AG09319 (cell line): ENCODE results near the gene SCYL2.
"Not testable (repeated sequence)": the region's sequence is repeated elsewhere in the genome, so short reads cannot be mapped to it uniquely, and the experiment has no call there.

Experiments
- DNase-seq: peaks from one replicate; pipeline ENCODE4 v3.0.0-alpha.2; 2010; ENCODE audit warnings: low read depth; ENCODE audit errors: extremely low read depth
- TF ChIP-seq, protein P1 (sequence below): IDR thresholded peaks from 2 replicates; pipeline ENCODE4 v1.5.1; 2011; ENCODE audit warnings: low read depth, mild to moderate bottlenecking, inconsistent platforms, low read length, moderate library complexity

The SCYL2 gene

GRCh38 chr12:100279607-100280244, 12.7 kb downstream of the SCYL2 start:
- TF ChIP-seq, protein P1, sequence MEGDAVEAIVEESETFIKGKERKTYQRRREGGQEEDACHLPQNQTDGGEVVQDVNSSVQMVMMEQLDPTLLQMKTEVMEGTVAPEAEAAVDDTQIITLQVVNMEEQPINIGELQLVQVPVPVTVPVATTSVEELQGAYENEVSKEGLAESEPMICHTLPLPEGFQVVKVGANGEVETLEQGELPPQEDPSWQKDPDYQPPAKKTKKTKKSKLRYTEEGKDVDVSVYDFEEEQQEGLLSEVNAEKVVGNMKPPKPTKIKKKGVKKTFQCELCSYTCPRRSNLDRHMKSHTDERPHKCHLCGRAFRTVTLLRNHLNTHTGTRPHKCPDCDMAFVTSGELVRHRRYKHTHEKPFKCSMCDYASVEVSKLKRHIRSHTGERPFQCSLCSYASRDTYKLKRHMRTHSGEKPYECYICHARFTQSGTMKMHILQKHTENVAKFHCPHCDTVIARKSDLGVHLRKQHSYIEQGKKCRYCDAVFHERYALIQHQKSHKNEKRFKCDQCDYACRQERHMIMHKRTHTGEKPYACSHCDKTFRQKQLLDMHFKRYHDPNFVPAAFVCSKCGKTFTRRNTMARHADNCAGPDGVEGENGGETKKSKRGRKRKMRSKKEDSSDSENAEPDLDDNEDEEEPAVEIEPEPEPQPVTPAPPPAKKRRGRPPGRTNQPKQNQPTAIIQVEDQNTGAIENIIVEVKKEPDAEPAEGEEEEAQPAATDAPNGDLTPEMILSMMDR: no peak
- no peak for DNase-seq

DNA sequence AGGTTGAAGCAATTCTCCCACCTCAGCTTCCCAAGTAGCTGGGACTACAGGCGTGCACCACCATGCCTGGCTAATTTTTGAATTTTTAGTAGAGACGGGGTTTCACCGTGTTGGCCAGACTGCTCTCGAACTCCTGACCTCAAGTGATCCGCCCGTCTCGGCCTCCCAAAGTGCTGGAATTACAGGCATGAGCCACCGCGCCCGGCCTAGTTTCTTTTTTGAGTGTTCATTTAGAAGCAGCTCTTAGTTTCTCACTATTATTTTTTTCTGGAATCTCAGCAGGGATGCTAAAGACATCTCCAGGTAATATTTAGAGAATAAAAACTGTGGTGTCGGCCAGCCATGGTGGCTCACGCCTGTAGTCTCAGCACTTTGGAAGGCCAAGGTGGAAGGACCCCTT, 17.6 kb downstream of the SCYL2 start:
- DNase-seq: not testable (repeated sequence)

- DNase-seq: no peak
- TF ChIP-seq, protein P1: no peak
Observed at GRCh38 chr12:100289038-100289437, 22.1 kb downstream of the SCYL2 start.

DNA sequence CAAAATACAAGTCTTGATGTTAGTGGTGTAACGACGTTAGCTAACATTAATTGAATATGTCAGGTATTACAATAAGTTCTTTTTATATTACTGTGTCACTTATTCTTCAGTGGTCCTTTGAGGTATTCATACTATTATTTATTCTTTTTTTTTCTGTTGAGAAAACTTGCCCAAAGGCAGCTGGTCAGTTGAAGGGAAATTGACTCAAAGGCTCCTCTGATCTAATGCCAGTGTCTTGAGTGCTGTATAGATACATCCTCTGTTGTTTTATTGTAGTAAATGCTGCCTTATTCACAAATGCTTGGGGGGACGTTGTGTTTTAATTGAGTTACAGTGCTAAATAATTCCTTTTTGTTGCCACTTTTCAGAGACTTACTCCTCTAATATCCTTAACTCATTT, 23.0 kb downstream of the SCYL2 start:
- DNase-seq: no peak
- TF ChIP-seq, protein P1: no peak

- no peak for DNase-seq
- TF ChIP-seq, protein P1: no peak
Observed at GRCh38 chr12:100293017-100293416, 26.0 kb downstream of the SCYL2 start.

DNA sequence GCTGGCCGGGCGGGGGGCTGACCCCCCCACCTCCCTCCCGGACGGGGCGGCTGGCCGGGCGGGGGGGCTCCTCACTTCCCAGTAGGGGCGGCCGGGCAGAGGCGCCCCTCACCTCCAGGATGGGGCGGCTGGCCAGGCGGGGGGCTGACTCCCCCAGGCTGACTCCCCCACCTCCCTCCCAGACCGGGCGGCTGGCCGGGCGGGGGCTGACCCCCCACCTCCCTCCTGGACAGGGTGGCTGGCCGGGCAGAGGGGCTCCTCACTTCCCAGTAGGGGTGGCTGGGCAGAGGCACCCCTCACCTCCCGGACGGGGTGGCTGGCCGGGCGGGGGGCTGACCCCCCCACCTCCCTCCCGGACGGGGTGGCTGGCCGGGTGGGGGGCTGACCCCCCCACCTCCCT, 27.4 kb downstream of the SCYL2 start:
- DNase-seq: not testable (repeated sequence)

DNA sequence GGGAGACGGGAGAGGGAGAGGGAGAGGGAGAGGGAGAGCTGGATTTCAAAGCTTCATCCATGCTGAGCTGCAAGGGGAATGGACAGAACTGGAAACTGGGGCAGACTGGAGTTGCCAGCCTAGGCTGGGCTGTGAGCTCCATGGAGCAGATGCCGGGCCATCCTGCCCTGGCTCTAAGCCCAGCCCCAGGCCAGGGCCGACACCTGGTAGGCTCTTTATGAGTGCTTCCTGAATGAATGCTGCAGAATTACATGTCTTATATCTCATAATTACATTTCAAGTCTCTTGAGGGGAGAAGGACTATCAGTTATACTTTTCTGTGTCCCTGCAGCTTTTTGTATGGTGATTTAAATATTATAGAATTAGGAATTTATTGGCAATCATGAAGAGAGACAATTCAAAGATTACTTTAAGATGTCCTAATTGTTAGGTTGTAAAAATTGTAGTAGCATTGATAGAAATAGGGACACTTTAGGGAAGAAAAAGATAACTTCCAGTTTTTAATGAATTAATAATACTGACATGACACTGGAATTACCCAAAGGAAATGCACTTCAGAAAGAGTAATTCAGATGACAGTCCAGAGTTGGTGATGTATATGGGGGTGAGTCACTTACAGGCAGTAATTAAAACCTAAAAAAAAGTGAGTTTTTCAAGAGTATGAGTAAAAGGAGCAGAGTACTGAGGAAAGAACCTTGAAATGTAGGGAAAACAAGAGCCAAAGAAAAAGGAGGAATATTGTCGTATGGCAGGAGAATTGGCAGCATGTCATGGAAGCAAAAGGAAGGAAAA, 29.0 kb downstream of the SCYL2 start:
- TF ChIP-seq, protein P1: no peak
- DNase-seq: no peak

DNA sequence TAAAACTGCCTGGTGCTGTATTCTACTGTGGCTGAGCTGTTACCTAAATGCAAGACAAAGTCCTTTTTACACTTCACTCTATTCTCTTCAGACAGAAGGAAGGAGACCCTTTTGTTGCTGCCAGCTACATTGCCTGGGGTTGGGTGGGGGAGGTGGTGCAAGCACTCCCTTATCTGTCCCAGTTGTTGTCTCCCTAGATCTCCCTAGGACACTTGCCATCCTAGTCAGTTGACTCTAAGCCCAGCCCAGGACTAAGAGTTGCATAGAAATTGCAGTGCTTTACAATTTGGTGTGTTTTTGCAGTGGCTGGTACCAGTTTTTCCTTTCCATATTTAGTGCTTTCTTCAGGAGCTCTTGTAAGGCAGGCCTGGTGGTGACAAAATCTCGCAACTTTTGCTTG, 35.1 kb downstream of the SCYL2 start:
- DNase-seq: no peak
- TF ChIP-seq, protein P1: no peak
